ENCODE results near the gene HTRA1. TPM values are rescaled to one million over a fixed set of nuclear protein-coding genes. Genes with fewer than 3 reads are reported as not detected.

The HTRA1 gene
- polyA plus RNA-seq, 1 donor from 2014 or later: 1.4 TPM

DNA sequence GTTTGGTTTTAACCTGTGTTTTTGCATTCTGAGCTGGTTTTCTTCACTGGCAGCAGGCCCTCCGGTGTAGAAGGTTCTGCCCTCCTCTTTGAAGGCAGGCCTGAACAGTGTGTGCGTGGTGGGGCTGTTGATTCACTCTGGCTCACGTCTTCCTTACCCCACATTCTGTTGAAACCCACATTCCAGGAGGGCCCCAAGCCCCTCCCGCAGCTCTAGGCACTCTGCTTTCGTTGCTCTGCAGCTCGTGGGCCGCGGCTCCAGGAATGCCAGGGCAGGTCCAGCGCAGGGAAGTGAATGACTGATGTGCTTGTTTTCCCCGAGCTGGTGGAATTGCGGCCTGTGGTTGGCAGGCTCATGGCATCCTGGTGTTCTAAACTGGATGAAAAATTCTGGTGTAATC is 49.0 kb downstream of the HTRA1 start:
- TF ChIP-seq EZH2 (IDR thresholded peaks at IDR 0.05; ENCODE audit: borderline replicate concordance, insufficient read depth, low read length, poor library complexity, severe bottlenecking) (no peak), TAF1 (IDR thresholded peaks at IDR 0.05; ENCODE audit: low read depth) (no peak), POLR2AphosphoS5 (IDR thresholded peaks at IDR 0.05) (no peak), SMC3 (conservative IDR thresholded peaks at IDR 0.05; ENCODE audit: poor library complexity) (no peak), RAD21 (conservative IDR thresholded peaks at IDR 0.05) (no peak), MXI1 (conservative IDR thresholded peaks at IDR 0.05; ENCODE audit: poor library complexity, severe bottlenecking) (no peak), EP300 (conservative IDR thresholded peaks at IDR 0.05; ENCODE audit: poor library complexity, severe bottlenecking) (no peak)
- TF ChIP-seq, protein P1, sequence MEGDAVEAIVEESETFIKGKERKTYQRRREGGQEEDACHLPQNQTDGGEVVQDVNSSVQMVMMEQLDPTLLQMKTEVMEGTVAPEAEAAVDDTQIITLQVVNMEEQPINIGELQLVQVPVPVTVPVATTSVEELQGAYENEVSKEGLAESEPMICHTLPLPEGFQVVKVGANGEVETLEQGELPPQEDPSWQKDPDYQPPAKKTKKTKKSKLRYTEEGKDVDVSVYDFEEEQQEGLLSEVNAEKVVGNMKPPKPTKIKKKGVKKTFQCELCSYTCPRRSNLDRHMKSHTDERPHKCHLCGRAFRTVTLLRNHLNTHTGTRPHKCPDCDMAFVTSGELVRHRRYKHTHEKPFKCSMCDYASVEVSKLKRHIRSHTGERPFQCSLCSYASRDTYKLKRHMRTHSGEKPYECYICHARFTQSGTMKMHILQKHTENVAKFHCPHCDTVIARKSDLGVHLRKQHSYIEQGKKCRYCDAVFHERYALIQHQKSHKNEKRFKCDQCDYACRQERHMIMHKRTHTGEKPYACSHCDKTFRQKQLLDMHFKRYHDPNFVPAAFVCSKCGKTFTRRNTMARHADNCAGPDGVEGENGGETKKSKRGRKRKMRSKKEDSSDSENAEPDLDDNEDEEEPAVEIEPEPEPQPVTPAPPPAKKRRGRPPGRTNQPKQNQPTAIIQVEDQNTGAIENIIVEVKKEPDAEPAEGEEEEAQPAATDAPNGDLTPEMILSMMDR (IDR thresholded peaks at IDR 0.05; ENCODE audit: poor library complexity, severe bottlenecking): no peak
- TF ChIP-seq, protein P2, sequence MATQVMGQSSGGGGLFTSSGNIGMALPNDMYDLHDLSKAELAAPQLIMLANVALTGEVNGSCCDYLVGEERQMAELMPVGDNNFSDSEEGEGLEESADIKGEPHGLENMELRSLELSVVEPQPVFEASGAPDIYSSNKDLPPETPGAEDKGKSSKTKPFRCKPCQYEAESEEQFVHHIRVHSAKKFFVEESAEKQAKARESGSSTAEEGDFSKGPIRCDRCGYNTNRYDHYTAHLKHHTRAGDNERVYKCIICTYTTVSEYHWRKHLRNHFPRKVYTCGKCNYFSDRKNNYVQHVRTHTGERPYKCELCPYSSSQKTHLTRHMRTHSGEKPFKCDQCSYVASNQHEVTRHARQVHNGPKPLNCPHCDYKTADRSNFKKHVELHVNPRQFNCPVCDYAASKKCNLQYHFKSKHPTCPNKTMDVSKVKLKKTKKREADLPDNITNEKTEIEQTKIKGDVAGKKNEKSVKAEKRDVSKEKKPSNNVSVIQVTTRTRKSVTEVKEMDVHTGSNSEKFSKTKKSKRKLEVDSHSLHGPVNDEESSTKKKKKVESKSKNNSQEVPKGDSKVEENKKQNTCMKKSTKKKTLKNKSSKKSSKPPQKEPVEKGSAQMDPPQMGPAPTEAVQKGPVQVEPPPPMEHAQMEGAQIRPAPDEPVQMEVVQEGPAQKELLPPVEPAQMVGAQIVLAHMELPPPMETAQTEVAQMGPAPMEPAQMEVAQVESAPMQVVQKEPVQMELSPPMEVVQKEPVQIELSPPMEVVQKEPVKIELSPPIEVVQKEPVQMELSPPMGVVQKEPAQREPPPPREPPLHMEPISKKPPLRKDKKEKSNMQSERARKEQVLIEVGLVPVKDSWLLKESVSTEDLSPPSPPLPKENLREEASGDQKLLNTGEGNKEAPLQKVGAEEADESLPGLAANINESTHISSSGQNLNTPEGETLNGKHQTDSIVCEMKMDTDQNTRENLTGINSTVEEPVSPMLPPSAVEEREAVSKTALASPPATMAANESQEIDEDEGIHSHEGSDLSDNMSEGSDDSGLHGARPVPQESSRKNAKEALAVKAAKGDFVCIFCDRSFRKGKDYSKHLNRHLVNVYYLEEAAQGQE (IDR thresholded peaks at IDR 0.05; ENCODE audit: borderline replicate concordance): no peak
- no peak overlapping the region for H2AFZ ChIP-seq (ENCODE audit: low read depth, low read length)
- no peaks in the 10 kb centered on the region for H3K36me3 ChIP-seq (ENCODE audit: insufficient read depth, low read length)

DNA sequence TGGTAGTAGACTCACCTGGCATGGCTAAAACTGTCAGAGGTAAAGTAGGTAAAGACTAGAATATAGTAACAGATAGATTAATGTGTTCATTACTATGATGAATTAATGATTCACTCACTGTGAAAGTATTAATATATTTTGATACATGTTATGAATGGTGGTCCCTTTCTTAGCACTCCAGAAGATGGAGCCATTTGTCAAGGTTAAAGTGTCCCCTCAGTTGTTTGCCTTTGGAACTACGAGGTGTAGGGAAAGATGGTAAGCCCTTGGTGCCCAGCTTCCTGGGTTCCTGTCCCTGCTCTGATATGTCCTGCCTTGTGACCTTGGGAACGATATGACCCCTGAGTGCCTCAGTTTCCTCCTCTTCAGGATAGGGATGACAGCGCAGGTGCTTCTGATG is 49.4 kb downstream of the HTRA1 start:
- no peaks in the 10 kb centered on the region for H3K9me2 ChIP-seq (ENCODE audit: insufficient read depth, low read length)
- H3K9ac ChIP-seq (ENCODE audit: low read length): no peak overlapping the region
- TF ChIP-seq POLR2AphosphoS5 (IDR thresholded peaks at IDR 0.05) (no peak), EP300 (conservative IDR thresholded peaks at IDR 0.05; ENCODE audit: poor library complexity, severe bottlenecking) (no peak), TAF1 (IDR thresholded peaks at IDR 0.05; ENCODE audit: low read depth) (no peak), RAD21 (conservative IDR thresholded peaks at IDR 0.05) (no peak), EZH2 (IDR thresholded peaks at IDR 0.05; ENCODE audit: borderline replicate concordance, insufficient read depth, low read length, poor library complexity, severe bottlenecking) (no peak), MXI1 (conservative IDR thresholded peaks at IDR 0.05; ENCODE audit: poor library complexity, severe bottlenecking) (no peak), SMC3 (conservative IDR thresholded peaks at IDR 0.05; ENCODE audit: poor library complexity) (no peak)
- TF ChIP-seq, protein P2 (IDR thresholded peaks at IDR 0.05; ENCODE audit: borderline replicate concordance): no peak
- TF ChIP-seq, protein P1 (IDR thresholded peaks at IDR 0.05; ENCODE audit: poor library complexity, severe bottlenecking): no peak
- no peak overlapping the region for H3K27ac ChIP-seq (ENCODE audit: low read length)
- H3K36me3 ChIP-seq (ENCODE audit: insufficient read depth, low read length): no peaks in the 10 kb centered on the region
- H4K20me1 ChIP-seq (ENCODE audit: insufficient read depth): no peaks in the 10 kb centered on the region
- H3K4me2 ChIP-seq (ENCODE audit: low read length): no peak overlapping the region
- no peaks in the 10 kb centered on the region for H3K79me2 ChIP-seq (replicated peaks; ENCODE audit: insufficient read depth, low read length)
- H3K9me3 ChIP-seq (ENCODE audit: low read length): no peaks in the 10 kb centered on the region
- no peak overlapping the region for H2AFZ ChIP-seq (ENCODE audit: low read depth, low read length)
- H3K4me3 ChIP-seq (ENCODE audit: low read length): no peak overlapping the region
- no peaks in the 10 kb centered on the region for H3F3A ChIP-seq (ENCODE audit: insufficient read depth, low read length, poor library complexity, severe bottlenecking)
- no peaks in the 10 kb centered on the region for H3K27me3 ChIP-seq (ENCODE audit: insufficient read depth, low read depth, low read length)

More for the DNA sequence above, 49.0 kb downstream of the HTRA1 start:
- Histone ChIP-seq H3F3A (ENCODE audit: insufficient read depth, low read length, poor library complexity, severe bottlenecking) (no peaks in the 10 kb centered on the region), H3K27me3 (ENCODE audit: insufficient read depth, low read depth, low read length) (no peaks in the 10 kb centered on the region), H4K20me1 (ENCODE audit: insufficient read depth) (no peaks in the 10 kb centered on the region), H3K9ac (ENCODE audit: low read length) (no peak overlapping the region), H3K9me3 (ENCODE audit: low read length) (no peaks in the 10 kb centered on the region), H3K4me3 (ENCODE audit: low read length) (no peak overlapping the region), H3K9me2 (ENCODE audit: insufficient read depth, low read length) (no peaks in the 10 kb centered on the region), H3K27ac (ENCODE audit: low read length) (no peak overlapping the region), H3K4me2 (ENCODE audit: low read length) (no peak overlapping the region), H3K79me2 (replicated peaks; ENCODE audit: insufficient read depth, low read length) (no peaks in the 10 kb centered on the region)
